Thyroid gland (tissue), 4 donors: ENCODE measurements around the gene EAF1.
"Not testable (repeated sequence)": the region's sequence is repeated elsewhere in the genome, so short reads cannot be mapped to it uniquely, and the experiment has no call there.

Experiments
- CTCF ChIP-seq, 6 experiments: fragments of 200-600 bp in 3 of 6; fragments of 450-650 bp in 3 of 6; sonication (generic) in 3 of 6; IDR thresholded peaks; one replicate each; pipeline ENCODE4 v1.5.1; 2016 to 2019; ENCODE audit warnings: antibody characterized with exemption in 6 of 6, mild to moderate bottlenecking in 2 of 6, inconsistent platforms in 1 of 6, moderate library complexity in 1 of 6
- POLR2A ChIP-seq, 2 donors: fragments of 450-650 bp; IDR thresholded peaks; one replicate each; pipeline ENCODE4 v1.6.1; 2017; ENCODE audit warnings: antibody characterized with exemption in 2 of 2, mild to moderate bottlenecking in 2 of 2, moderate library complexity in 1 of 2

DNA sequence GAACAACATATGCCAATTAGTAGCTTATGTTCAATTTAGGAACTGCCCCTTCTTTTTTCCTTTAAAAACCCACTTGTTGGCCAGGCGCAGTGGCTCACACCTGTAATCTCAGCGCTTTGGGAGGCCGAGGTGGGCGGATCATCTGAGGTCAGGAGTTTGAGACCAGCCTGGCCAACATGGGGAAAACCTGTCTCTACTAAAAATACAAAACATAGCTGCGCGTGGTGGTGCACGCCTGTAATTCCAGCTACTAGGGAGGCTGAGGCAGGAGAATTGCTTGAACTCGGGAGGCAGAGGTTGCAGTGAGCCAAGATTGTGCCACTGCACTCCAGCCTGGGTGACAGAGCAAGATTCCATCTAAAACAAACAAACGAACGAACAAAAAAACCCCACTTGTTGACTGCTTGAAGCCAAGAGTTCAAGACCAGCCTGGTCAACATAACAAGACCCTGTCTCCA is 42.1 kb upstream of the EAF1 start:
- TF ChIP-seq CTCF, POLR2A (IDR thresholded peaks at IDR 0.05): not testable (repeated sequence)
